Measurements from ENCODE around the gene RCVRN. TPM values are rescaled to one million over a fixed set of nuclear protein-coding genes. Genes with fewer than 3 reads are reported as not detected.

The RCVRN gene
- total RNA-seq (2012; rRNA removed): not detected in 2 replicates
- polyA plus RNA-seq (2012; rRNA removed): not detected in 2 replicates
- not detected in 2 replicates for polyA plus RNA-seq (2012; cell fraction: cytosol; rRNA removed)
- 0.02 and 0.41 TPM in 2 replicates for polyA plus RNA-seq (2012; cell fraction: nucleus; rRNA removed; ENCODE audit: low replicate concordance)
- percentile 21 among the genes with signal in this experiment for Bru-seq, nascent RNA
- percentile 21 among the genes with signal in this experiment for BruChase-seq, experiment 1, labeled RNA remaining after a 6-hour chase
- BruChase-seq, experiment 2, labeled RNA remaining after a 2-hour chase: percentile 24 among the genes with signal in this experiment
- long read RNA-seq: 0 reads

- no peak within 1 kb of the TSS for H3K27ac ChIP-seq (ENCODE audit: insufficient read depth, low read length)
- no peaks in the 10 kb centered on the region for H3K27me3 ChIP-seq (ENCODE audit: control insufficient read depth, insufficient read depth, low read length)
- DNase-seq (no peak), ATAC-seq (ENCODE audit: low read depth) (no peak)
- no peaks in the 10 kb centered on the region for H3K79me1 ChIP-seq (ENCODE audit: low read depth in 1 of 2, low read length in 2 of 2)
- intact Hi-C loops (cut with micrococcal nuclease) (no loop called here), dilution Hi-C loops (cut with HindIII; ENCODE audit: low sequenced_read_pairs, unreplicated experiment) (no loop called here), in situ Hi-C loops (cut with MboI; ENCODE audit: low sequenced_read_pairs) (no loop called here)
- no peak within 1 kb of the TSS; the same call in 1 of the 2 replicates for H3K4ac ChIP-seq (ENCODE audit: low read depth, low read length)
- no peak within 1 kb of the TSS for H3K18ac ChIP-seq (ENCODE audit: low read depth, low read length)
- H3K9ac ChIP-seq (ENCODE audit: low read depth, low read length): no peak within 1 kb of the TSS
- BruUV-seq (replicated peaks): no TSS peak
- no peak within 1 kb of the TSS for H2BK20ac ChIP-seq (ENCODE audit: low read depth, low read length)
- peak within 1 kb of the TSS; percentile 0 for H2AFZ ChIP-seq (replicated peaks; ENCODE audit: low read length, poor library complexity)
- no peak within 1 kb of the TSS for H2BK5ac ChIP-seq (ENCODE audit: low read depth, low read length, poor library complexity, severe bottlenecking)
- no peaks in the 10 kb centered on the region for H3K9me3 ChIP-seq (ENCODE audit: control insufficient read depth, insufficient read depth, low read length)
- no peak within 1 kb of the TSS for H3K56ac ChIP-seq (ENCODE audit: extremely low read depth, insufficient read depth, low read length)
- peaks cover 27% of the 10 kb centered on the region for H3K4me1 ChIP-seq (ENCODE audit: control insufficient read depth, insufficient read depth, low read length)
- no peak within 1 kb of the TSS for H4K8ac ChIP-seq (ENCODE audit: low read depth in 2 of 2, low read length in 2 of 2)
- no peak within 1 kb of the TSS for H2AK9ac ChIP-seq (replicated peaks; ENCODE audit: low read depth, low read length, poor library complexity)
- no peak within 1 kb of the TSS for H2AK5ac ChIP-seq (ENCODE audit: low read depth, low read length)
- ChIA-PET POLR2A (ENCODE audit: unreplicated experiment) (no interaction called here), CTCF (interaction anchor here (0.8 to 1.0 kb wide), 2 partner anchors 15 to 328 kb away, joined by 3 to 4 read pairs; no protein-coding TSS in a partner anchor)
- H2BK120ac ChIP-seq (ENCODE audit: low read depth, low read length): peak within 1 kb of the TSS; percentile 12; the same call in 1 of the 2 replicates
- no peaks in the 10 kb centered on the region for H3K36me3 ChIP-seq (ENCODE audit: control insufficient read depth, insufficient read depth, low read length)
- WGBS, 2 experiments (ENCODE audit: extremely low coverage in 2 of 2, insufficient read length in 1 of 2): 90% methylated on average over 2 of the region's 11 CpGs; no CpG with 5 or more reads in 1 of the 2 experiments
- no peak within 1 kb of the TSS for H3K4me3 ChIP-seq (ENCODE audit: insufficient read depth, low read depth, low read length)
- H4K91ac ChIP-seq (ENCODE audit: insufficient read depth, low read depth, low read length): no peak within 1 kb of the TSS
- H4K20me1 ChIP-seq (ENCODE audit: insufficient read depth, low read length): no peaks in the 10 kb centered on the region
- H3K9me1 ChIP-seq (ENCODE audit: insufficient read depth, low read length): no peaks in the 10 kb centered on the region; the same call in 1 of the 2 replicates
- H3K14ac ChIP-seq (replicated peaks; ENCODE audit: low read depth, low read length): no peak within 1 kb of the TSS
- no peak within 1 kb of the TSS for H4K5ac ChIP-seq (ENCODE audit: low read depth, low read length)
- no peak for TF ChIP-seq BHLHE40 (IDR thresholded peaks at IDR 0.05; ENCODE audit: low read depth, low read length)
- no peak for TF ChIP-seq POLR2A (IDR thresholded peaks at IDR 0.05; ENCODE audit: low read depth, low read length)
- TF ChIP-seq NFE2L2 (IDR thresholded peaks at IDR 0.05; ENCODE audit: low read depth, low read length): no peak
- TF ChIP-seq ELK1 (IDR thresholded peaks at IDR 0.05; ENCODE audit: borderline replicate concordance, low read depth, low read length): no peak
- no peak within 1 kb of the TSS for H2BK15ac ChIP-seq (ENCODE audit: low read depth, low read length)
- H3K23ac ChIP-seq (ENCODE audit: low read depth, low read length): no peak within 1 kb of the TSS
- H3K4me2 ChIP-seq (ENCODE audit: low read depth, low read length): no peak within 1 kb of the TSS
Measured at GRCh38 chr17:9905078-9905415, at the start of gene RCVRN. RCVRN (minus strand) TSS chr17:9905271; CDS start chr17:9905180, 91 bp downstream.

Data from IMR-90 (cell line).